ENCODE results near the gene CD9. TPM values are rescaled to one million over a fixed set of nuclear protein-coding genes. Genes with fewer than 3 reads are reported as not detected.

The CD9 gene
- total and polyA plus RNA-seq, 2 donors (not counting 3 experiments of a cell fraction or from before 2014, with no cell fraction given), result 379 to 1,225 TPM

DNA sequence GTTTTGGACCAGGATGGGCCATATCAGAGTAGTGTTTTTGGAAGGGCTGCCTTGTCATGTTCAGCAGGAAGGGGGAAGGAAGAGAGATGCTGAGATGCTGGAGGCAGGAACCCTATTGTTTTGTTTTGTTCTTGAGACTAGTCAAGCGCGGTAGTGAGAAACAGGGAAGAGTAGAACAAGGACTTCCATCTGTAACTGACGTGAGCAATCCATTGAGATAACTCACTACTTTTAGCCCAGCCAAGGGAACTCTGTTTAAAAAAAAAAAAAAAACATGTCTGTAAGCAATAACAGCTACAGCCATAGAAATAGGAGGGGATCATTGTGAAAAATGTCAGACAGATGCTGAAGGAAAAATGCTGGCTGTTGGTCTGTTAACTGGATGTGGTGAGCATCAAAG is 34.0 kb downstream of the CD9 start:
- H3K79me2 ChIP-seq (ENCODE audit: control insufficient read depth, insufficient read depth, low read length), result peaks cover 40% of the 10 kb centered on the region
- peaks cover 24 to 34% of the 10 kb centered on the region in 2 experiments for H3K36me3 ChIP-seq (ENCODE audit: control insufficient read depth in 2 of 2, extremely low read depth in 1 of 2, insufficient read depth in 2 of 2, low read length in 2 of 2)
- peak overlapping the region; percentile 27 for H3K27ac ChIP-seq (ENCODE audit: insufficient read depth, low read depth, low read length)
- intact Hi-C loops (cut with micrococcal nuclease) (loop anchor here (2.0 to 5.0 kb wide), 2 partner anchors 17 to 43 kb away; no protein-coding TSS in a partner anchor), dilution Hi-C loops (cut with MboI; ENCODE audit: extremely low pct_ligation_motif_present, low sequenced_read_pairs) (no loop called here)
- no TSS peak for BruUV-seq (replicated peaks)
- peaks cover 55% of the 10 kb centered on the region for H3K4me1 ChIP-seq (ENCODE audit: control insufficient read depth, extremely low read depth, insufficient read depth, low read length)
- no peaks in the 10 kb centered on the region for H3K9me1 ChIP-seq (replicated peaks; ENCODE audit: control insufficient read depth, extremely low read depth, insufficient read depth, low read length)
- no peak overlapping the region for H3K9ac ChIP-seq (replicated peaks; ENCODE audit: extremely low read depth, insufficient read depth, low read length)
- ChIA-PET CTCF (interaction anchor here (0.8 to 3.9 kb wide), 6 partner anchors 29 to 167 kb away, joined by 3 to 19 read pairs (median 4); no protein-coding TSS in a partner anchor), POLR2A (no interaction called here)
- no peaks in the 10 kb centered on the region for H3K27me3 ChIP-seq (ENCODE audit: control insufficient read depth in 2 of 2, insufficient read depth in 2 of 2, low read length in 2 of 2)
- H4K20me1 ChIP-seq (replicated peaks; ENCODE audit: control insufficient read depth, extremely low read depth, insufficient read depth, low read length), result no peaks in the 10 kb centered on the region
- H2AFZ ChIP-seq (ENCODE audit: low read depth, low read length), result no peak overlapping the region
- no peak overlapping the region for H3K4me2 ChIP-seq (ENCODE audit: insufficient read depth, low read length)
- H3K9me3 ChIP-seq (replicated peaks; ENCODE audit: control insufficient read depth, insufficient read depth, low read length), result no peaks in the 10 kb centered on the region
- DNase-seq (ENCODE audit: low read depth, low spot score) (no peak), FAIRE-seq (peak; percentile 58)
- no peak overlapping the region for H3K4me3 ChIP-seq (replicated peaks in 1 of 3; ENCODE audit: insufficient read depth in 1 of 3, low read depth in 1 of 3, low read length in 3 of 3)
- TF ChIP-seq JUN (IDR thresholded peaks at IDR 0.05; ENCODE audit: borderline replicate concordance, insufficient read depth, insufficient read length, low read depth) (no peak), GATA2 (IDR thresholded peaks at IDR 0.05; ENCODE audit: insufficient read depth, insufficient read length, low read depth, low read length) (no peak), POLR2A (IDR thresholded peaks at IDR 0.05; ENCODE audit: low read depth, low read length) (no peak), POLR2AphosphoS5 (IDR thresholded peaks at IDR 0.05; ENCODE audit: insufficient read depth, low read depth, low read length) (no peak), MYC (IDR thresholded peaks at IDR 0.05; ENCODE audit: low read depth, low read length) (no peak), FOS (IDR thresholded peaks at IDR 0.05; ENCODE audit: borderline replicate concordance, insufficient read depth, low read length) (no peak), EZH2 (IDR thresholded peaks at IDR 0.05; ENCODE audit: borderline replicate concordance, low read depth, low read length, severe bottlenecking) (no peak)
- TF ChIP-seq, protein P1, sequence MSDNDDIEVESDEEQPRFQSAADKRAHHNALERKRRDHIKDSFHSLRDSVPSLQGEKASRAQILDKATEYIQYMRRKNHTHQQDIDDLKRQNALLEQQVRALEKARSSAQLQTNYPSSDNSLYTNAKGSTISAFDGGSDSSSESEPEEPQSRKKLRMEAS (IDR thresholded peaks at IDR 0.05; ENCODE audit: insufficient read depth, insufficient read length), result no peak
- TF ChIP-seq, protein P2, sequence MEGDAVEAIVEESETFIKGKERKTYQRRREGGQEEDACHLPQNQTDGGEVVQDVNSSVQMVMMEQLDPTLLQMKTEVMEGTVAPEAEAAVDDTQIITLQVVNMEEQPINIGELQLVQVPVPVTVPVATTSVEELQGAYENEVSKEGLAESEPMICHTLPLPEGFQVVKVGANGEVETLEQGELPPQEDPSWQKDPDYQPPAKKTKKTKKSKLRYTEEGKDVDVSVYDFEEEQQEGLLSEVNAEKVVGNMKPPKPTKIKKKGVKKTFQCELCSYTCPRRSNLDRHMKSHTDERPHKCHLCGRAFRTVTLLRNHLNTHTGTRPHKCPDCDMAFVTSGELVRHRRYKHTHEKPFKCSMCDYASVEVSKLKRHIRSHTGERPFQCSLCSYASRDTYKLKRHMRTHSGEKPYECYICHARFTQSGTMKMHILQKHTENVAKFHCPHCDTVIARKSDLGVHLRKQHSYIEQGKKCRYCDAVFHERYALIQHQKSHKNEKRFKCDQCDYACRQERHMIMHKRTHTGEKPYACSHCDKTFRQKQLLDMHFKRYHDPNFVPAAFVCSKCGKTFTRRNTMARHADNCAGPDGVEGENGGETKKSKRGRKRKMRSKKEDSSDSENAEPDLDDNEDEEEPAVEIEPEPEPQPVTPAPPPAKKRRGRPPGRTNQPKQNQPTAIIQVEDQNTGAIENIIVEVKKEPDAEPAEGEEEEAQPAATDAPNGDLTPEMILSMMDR (IDR thresholded peaks at IDR 0.05; ENCODE audit: extremely low read depth in 1 of 2, insufficient read depth in 1 of 2, low read depth in 1 of 2, low read length in 2 of 2), result no peak
